HG03103 (cell line): ENCODE data around the gene TRIAP1.
"Not testable (repeated sequence)": the region's sequence is repeated elsewhere in the genome, so short reads cannot be mapped to it uniquely, and the experiment has no call there.

Experiments
- ATAC-seq: cut with Tn5 transposase; IDR thresholded peaks from one replicate; pipeline ENCODE4 v1.9.1; 2021; ENCODE audit warnings: low read depth; ENCODE audit not compliant: unreplicated experiment

Gene TRIAP1

GRCh38 chr12:120469450-120470149 lies 23.4 kb upstream of the TRIAP1 start, which contains the start of gene SRSF9:
Gene SRSF9, minus strand, starts transcription at chr12:120469748. Its CDS starts 139 bp downstream, at chr12:120469609.
- peak; percentile 71 for ATAC-seq

- ATAC-seq, result peak; percentile 21
Observed at GRCh38 chr12:120468821-120469449, 22.8 kb upstream of the TRIAP1 start.

- no peak for ATAC-seq
Observed at GRCh38 chr12:120468325-120468820, 22.2 kb upstream of the TRIAP1 start.

- no peak for ATAC-seq
Observed at GRCh38 chr12:120467439-120467838, 21.3 kb upstream of the TRIAP1 start.

GRCh38 chr12:120466560-120467315 lies 20.6 kb upstream of the TRIAP1 start:
- no peak for ATAC-seq

GRCh38 chr12:120465756-120466155 lies 19.6 kb upstream of the TRIAP1 start:
- no peak for ATAC-seq

- ATAC-seq, result no peak
Observed at GRCh38 chr12:120463712-120464111, 17.5 kb upstream of the TRIAP1 start.

GRCh38 chr12:120462099-120462640 lies 16.0 kb upstream of the TRIAP1 start:
- no peak for ATAC-seq

GRCh38 chr12:120460157-120460556 lies 14.0 kb upstream of the TRIAP1 start:
- ATAC-seq, result no peak

- no peak for ATAC-seq
Observed at GRCh38 chr12:120457133-120457532, 10.9 kb upstream of the TRIAP1 start.

- ATAC-seq, result no peak
Observed at GRCh38 chr12:120455302-120455701, 9.1 kb upstream of the TRIAP1 start.

- no peak for ATAC-seq
Observed at GRCh38 chr12:120453977-120454376, 7.8 kb upstream of the TRIAP1 start.

- no peak for ATAC-seq
Observed at GRCh38 chr12:120453060-120453750, 7.0 kb upstream of the TRIAP1 start.

GRCh38 chr12:120452524-120452923 lies 6.3 kb upstream of the TRIAP1 start:
- ATAC-seq, result not testable (repeated sequence)

- no peak for ATAC-seq
Observed at GRCh38 chr12:120447992-120448391, 1.8 kb upstream of the TRIAP1 start.

GRCh38 chr12:120446844-120447178 lies 627 bp upstream of the TRIAP1 start:
- not testable (repeated sequence) for ATAC-seq

GRCh38 chr12:120444676-120445075 lies 1.5 kb downstream of the TRIAP1 start:
- no peak for ATAC-seq

GRCh38 chr12:120439646-120440247 lies 6.4 kb downstream of the TRIAP1 start:
- no peak for ATAC-seq

- ATAC-seq, result no peak
Observed at GRCh38 chr12:120438495-120439198, 7.5 kb downstream of the TRIAP1 start.
